HG03558 (cell line): ENCODE results near the gene RASSF8.

ENCODE experiments used
- ATAC-seq: cut with Tn5 transposase; IDR thresholded peaks from one replicate; pipeline ENCODE4 v1.9.1; 2021; ENCODE audit warnings: moderate number of reproducible peaks; ENCODE audit not compliant: unreplicated experiment; ENCODE audit errors: extremely low read depth

Gene RASSF8

DNA sequence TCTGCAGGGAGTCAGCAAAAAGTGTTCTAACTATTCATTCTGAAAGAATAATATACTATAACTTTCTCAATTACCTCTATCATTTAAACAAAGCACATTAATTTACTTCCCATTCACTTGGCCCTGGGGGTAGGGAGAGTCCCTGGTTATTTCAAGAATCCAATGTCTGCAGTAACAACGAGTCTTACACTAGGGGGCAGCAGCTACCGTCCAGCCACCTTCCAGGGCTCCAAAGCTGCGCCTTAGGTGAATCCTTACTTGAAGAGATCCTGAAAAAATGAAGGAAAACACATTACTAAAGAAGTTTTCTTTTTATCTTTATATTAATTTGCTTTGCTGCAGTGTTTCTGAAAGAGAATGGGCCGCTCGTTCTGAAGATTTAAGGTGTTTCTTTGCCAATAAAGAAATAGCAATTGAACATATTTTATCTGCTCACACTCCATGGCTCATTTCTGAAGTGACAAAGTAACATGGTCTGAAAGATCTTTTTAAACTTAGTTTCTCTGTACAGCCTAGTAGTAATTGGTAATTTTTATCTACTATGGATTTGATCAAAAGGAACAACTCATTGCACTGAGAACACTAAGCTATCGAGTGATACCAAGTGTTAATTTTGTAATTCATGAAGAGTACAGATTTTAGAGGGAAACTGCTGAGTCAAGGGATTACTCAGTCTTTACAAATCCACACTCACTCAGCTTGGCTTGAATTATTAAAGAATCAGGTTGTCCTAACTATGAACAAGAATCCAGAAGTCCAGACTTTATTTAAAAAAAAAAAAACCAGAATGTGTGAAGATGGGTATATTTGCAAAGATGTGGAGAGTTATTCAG, 138.8 kb downstream of the RASSF8 start:
- ATAC-seq: no peak

DNA sequence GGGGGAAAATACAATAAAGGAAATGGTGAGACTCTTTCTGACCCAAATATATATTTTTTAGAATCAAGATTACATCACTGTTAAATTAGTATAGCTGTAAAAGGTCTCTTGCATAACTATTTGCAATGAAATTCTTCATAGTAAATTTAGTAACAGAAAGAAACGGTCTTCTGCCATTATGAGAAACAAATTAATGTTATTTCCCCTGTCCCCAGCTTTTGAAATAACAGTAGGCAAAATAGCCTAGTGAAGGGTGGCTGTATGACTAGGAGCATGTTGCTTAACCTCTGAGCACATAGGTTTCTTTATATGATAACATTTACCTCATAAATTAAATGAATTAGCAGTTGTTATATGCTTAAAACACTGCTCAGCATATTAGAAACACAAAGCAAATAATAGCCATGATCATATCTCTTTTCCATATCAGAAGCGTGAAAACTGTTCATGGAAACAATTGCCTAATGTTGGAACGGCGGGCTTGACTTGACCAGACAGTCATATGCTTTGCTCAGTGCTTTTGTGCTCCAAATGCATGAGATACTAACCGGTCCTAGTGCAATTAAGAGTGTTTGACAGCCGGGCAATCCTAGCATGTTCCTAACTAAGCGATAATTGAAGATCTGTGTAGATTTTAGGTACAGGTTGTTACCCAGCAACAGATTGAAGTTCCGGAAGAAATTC, 142.3 kb downstream of the RASSF8 start:
- ATAC-seq: no peak

DNA sequence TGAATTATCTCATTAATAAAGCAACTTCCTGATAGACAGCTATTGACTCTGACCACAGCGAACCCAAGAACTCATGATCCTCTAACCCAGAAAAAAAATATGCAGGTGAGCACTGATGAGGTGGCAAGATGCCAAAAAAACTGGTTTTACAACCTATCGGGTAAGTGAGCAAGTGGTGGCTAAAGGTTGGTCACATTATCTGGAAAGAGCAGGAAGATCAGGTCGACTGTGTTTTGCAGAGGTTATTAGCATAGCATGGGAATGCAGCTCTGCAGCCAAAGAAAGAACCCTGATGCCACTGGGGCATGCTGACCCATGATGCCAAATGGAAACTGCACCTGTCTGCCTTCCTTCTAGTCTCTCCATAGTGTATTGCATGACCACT, 142.9 kb downstream of the RASSF8 start:
- no peak for ATAC-seq

DNA sequence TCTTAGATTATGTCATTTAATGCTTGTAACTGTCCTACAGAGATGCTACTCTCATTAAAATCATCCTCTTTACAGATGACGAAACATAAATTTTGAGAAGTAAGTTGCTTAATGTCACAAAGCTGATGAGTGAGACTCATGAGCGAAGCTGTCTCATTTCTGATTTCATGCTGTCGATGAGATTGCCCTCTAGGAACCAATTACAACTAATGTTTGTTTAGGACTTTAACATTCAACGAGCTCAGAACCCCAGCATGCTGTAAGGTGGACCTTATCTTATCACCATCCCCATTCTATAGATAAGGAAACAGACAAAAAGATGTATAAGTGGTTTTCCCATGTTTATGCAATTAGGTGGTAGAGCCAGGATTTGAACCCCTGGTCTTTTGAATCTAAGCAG, 143.3 kb downstream of the RASSF8 start:
- no peak for ATAC-seq

DNA sequence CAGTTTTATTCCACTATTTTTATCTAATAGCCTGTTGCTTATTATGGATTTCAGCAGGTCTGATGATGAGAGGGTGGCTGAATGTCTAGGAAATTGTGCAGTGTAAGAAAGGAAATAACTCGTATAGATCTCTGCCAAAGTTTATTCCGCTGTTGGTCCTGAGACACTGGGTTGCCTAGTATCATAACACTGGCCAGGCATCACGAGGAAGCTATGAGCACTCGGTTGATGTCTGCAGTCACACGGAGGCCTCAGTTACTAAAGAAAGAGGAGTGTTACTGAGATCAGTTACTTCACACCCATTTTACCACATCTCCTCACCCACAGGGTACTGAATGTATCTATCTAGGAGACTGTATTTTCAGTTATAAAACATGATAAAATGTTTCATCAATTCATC, 144.5 kb downstream of the RASSF8 start:
- ATAC-seq: no peak

DNA sequence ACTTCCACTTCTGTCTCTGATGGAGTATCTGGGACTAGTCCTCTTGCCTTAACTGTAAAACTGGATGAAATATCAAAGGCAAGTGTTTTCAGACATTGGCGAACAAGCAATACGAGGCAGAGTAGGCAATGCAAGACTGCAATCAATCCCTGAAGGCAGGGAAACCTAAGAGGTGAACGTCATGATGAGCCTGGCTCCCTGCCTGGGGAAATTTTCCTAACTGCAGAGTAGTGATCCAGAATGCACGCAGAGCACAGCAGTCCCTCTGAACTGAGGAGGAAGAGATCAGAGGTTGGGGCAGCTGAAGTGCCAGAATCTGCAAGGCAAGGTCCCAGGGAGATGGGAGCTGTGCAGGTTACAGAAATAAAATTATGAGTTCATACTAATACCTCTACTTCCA, 147.9 kb downstream of the RASSF8 start:
- ATAC-seq: no peak

DNA sequence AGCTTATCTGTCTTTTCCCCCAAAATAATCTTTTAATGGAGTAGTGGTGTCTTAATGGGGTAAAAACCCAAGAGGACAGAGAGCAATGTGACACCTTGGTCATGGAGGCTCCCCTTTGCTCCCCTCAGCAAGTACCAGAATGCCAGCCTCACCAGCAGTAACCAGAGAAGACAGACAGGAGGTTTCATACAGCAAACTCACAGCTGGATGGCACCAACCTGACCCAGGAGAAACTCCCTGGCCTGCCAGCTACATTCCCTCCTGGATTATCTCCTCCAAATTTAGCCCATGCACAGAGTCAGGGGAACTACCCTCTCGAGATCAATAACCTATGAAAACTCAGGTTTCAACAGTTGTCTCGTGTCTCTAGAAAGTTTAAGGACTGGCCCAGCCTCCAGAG, 150.4 kb downstream of the RASSF8 start:
- ATAC-seq: no peak

DNA sequence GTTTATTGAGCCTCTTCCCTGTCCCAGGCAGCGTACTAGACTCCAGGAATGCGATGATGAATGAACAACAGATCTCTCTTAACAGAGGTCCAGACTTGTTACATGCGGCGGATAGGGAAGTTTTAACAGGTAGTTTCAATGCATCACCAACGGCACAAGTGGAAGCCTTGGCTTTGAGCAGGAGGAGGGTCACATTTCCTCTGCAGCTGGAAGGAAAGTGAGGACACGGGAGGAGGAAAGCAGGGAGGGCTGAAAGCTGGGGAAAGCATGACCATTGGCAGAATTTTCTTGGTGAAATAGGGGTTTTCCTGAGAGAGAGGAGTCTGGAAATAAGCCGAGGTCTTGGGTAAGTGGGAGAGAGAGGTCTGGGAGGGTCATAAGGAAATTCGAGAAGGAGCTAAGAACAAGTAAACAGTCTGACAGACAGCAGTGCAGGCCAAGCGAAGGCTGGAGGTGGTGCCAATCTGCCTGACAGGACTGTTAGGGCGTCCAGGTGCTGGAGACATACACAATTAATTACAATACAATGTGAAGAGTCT, 150.9 kb downstream of the RASSF8 start:
- ATAC-seq: no peak

DNA sequence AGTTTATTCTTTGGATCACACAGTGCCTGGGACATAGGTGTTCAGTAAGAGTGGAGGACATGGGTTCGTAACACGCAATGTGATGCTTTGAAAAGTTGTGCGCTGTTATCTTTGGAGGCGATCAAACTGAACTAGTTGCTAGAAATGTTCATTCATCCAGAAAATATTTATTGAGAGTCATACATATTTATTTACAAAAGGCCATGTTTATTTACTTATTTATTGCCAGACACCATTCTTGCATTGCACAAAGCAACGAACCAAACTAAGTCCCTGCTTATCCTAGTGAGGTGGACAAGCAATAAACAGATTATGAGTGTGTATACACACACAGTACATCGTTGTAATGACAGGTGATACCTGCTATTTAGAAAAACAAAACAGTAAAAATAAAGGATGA, 153.8 kb downstream of the RASSF8 start:
- no peak for ATAC-seq

DNA sequence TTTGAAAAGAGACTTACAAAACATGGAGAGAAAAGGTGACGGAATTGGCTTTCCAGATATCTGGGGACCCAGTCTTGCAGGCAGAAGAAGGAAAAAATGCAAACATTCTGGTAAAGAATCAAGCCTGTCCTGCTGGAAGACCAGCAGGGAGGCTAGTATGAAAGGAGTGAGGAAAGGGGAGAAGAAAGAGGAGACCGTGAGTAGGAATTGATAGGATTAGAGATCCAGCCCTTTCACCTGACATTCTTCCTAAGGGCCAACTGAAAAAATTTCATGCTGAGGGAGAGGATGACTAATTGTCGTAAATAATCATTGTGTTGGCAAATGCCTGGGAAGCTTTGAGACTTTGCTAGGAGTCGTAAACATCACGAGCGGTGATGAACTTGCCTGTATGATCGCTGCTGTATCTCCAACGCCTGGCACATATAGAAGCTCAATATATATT, 154.2 kb downstream of the RASSF8 start:
- no peak for ATAC-seq

DNA sequence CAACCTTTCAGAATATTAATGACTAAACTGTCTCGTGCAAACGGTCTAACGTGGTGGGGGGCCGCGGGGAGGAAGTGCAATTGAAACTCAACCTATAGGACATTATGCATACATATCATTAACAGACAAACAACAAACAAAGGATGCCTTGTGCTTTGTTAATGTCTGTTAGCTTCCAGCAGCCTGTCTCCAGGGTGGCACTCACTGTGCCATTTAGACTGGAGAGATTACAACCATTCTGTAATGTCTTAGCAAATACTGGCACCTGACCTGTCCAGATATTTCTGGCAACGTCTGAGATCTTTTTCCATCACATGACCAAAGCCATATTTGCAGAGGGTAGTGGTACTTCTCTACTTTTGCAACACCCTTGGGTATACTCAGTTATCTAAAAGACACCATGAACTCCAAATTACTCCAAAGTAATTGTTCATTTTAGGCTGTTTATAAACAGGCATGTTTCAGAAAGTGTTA, 154.7 kb downstream of the RASSF8 start:
- no peak for ATAC-seq

DNA sequence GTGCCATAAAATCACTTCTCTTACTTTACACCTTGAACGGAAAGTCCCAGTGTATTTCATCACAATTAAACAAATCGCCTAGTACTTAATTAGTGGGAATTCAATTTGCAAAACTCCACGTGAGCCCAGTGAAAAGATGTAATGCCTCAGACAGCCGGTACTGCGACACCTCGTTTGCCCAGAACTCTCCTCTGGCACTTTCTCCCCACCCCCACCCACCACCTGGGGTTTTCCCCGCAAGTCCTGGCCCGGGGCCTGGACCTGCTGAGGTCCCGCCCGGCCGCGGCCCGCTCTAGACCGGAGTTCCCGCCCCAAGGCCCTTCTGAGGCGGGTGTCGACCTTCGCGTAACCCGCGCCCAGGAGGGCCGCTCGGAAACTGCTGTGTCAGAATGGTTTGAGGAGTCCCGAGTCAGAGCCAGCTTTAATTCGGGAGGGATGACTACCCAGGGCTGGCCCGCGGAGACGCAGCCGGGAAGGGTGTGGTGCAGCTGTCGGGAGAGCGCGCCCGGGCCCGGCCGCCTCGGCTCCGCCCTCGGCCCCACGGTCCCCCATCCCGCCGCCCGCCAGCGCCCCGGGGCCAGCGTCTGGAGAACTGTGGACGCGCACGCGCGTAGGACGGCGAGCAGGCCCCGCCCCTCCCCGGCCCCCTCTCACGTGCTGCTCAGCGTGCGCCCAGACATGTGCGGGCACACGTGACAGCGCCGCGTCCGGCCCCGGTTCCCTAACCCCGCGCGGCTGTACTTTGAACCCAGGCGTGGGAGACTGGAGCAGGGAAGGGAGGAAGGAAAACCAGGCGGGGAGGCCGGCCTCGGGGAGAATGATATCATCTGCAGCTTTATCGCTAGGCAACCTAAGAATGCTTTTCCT, 155.6 kb downstream of the RASSF8 start:
- peak; percentile 34 for ATAC-seq

DNA sequence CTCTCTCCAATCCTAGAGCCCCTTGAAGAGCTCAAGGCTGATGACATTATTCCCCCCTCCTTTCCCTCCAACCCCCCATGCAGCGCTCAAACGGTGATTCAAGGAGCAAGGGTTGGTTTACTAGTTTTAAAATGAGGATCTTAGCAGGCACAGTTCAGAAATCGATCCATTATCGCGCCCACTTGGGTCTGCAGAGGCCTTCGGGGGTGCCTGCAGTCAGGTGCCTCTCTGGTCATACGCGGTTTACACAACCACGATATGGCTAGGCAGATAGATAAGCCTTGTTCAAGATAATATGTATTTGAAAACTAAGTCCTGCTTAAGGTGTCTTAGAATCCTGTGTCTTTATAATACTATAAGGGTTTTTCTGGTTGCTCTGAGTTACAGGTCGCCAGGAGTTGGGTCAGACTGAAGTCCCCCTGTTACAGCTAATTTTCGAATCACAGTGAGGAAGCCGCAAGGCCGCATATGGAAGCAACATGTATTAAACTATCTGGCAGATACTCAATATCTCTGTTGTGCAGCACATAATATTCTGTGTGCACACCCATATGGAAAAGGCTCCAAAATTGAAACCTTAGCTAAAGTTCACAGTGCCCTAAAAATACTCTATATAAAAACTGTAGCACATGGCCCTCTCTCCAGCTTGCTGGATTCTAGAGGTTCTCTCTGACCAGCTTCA, 156.4 kb downstream of the RASSF8 start:
- no peak for ATAC-seq

DNA sequence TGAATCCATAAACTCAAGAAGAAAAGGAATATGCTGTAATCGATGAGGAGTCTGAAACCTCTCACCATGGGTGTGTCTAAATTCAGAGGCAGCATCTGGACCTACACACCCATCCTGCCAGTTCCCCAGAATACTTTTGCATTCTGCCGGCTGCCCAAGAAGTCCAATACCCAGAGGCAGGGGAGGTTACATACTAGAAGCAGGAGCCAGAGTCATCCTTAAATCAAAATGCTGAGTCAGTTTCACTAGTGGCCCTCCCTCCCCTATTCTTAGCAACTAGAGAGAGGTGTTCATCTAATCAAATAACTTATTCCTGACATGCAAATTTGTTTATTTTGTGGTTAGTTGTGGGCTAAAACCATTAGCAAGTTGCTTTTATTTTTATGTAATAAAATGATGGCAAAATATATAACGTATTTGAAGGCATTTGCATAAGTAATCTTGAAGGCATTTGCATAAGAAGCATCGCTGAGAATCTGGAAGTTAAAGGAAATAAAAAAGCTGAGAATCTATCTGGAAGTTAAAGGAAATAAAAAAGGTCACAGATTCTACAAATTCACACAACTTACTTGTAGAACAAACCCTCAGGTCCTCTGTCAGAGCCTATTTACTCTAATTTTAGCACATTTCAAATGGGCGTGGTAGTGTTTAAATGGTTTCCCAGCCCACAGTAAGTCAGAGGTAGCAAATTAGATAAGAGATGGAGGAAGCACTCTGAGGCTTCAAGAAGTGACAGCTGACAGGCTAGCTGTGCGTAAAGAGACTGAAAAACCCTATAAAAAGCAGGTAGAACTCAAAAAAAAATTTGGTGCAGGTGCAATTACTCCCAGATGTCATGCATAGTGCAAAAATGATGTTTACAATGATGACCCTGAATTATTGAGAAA, 158.6 kb downstream of the RASSF8 start:
- ATAC-seq: no peak

DNA sequence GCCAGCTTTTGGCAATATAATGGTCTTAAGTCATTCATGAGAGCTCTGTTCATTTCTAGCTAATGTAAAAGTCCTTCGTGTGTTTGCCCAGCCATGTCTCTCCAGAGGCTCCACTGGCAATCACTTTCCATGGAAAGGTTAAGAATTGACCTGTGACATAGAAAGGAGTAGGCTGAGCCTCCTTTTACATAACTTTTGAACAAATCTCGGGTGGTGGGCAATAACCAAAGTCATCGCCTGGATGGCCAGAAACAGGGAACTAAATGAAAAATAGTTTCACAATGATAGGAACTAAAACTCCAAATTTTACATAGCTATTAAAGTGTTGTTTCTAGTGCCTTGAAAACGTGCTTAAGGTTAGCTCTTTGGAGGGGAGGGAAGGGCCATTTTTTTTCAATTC, 159.8 kb downstream of the RASSF8 start:
- no peak for ATAC-seq

DNA sequence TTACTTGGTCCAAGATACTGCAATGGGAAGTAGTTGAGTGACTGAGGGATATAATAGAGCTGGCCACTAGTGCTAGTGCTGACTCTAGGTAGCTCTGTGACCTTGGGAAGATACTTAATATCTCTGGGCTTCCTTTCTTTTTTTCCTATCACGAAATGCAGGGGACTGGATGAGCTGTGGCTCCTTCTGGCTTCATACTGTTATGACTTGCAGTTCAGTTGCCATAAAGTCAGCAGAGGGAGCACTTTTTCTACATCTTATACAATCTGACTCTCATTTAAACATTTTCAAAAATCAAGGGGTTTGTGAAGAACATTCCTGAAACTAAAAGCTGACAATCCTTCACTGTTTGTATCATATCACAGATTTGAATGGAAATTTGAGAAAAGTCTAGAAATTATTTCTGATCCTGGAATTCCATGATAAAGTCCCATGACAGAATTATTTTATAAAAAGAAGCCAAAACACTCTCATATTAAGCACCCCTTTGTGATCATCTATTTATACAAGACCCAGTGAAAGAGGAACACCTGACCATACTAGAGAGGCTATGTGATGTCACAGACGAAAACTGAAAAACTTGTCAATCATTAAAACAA, 161.0 kb downstream of the RASSF8 start:
- no peak for ATAC-seq

DNA sequence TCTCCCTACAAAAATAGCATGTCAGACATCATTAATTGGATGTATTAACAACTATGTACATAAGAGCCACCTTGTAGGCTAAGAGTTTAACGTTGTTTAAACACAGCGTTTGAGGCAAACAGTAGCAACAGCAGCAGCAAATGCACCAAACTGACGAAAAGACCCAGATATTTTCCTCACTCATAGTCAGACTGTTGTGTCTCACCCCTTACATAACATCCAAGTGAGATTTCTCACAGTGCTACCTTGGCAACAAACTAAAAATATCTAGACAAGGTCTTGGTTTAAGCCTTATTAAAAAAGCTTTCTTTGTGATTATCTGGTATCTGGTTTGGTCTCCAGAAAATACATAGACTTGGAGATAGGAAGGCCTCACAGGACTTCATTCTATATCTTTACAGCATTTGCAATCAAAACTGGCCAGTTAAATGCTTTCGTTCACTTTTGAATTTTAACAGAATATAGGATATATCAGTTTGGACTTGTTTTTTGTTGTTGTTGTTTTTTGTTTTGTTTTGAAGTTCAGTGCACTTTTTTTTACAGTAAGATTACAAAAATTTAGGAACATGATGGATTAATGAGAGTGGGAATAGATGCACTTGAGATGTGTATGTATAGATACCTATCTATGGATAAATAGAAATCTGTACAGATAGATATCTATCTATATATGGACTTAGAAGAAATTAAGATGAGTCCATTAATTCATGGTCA, 162.2 kb downstream of the RASSF8 start:
- ATAC-seq: no peak
